ENCODE measurements around the gene MSANTD3.
"Not testable (repeated sequence)": the region's sequence is repeated elsewhere in the genome, so short reads cannot be mapped to it uniquely, and the experiment has no call there.

The MSANTD3 gene

DNA sequence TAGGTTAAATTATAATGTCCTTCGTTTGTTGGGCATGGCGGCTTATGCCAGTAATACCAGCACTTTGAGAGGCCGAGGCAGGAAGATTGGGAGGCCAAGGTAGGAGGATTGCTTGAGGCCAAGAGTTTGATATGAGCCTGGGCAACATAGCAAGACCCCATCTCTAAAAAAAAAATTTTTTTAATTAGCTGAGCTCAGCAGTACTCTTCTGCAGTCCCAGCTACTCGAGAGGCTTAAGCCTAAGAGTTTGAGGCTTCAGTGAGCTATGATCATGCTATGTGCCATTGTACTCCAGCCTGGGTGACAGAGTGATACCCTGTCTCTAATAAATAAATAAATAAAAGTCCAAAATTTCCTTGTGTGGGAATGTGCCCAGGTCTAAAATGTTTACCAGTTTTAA is 9.1 kb upstream of the MSANTD3 start:
- H3K4me3 ChIP-seq (ENCODE audit: low read length) = no peak overlapping the region
- no peak for TF ChIP-seq ZNF274 (IDR thresholded peaks at IDR 0.05; ENCODE audit: low read depth, low read length)

DNA sequence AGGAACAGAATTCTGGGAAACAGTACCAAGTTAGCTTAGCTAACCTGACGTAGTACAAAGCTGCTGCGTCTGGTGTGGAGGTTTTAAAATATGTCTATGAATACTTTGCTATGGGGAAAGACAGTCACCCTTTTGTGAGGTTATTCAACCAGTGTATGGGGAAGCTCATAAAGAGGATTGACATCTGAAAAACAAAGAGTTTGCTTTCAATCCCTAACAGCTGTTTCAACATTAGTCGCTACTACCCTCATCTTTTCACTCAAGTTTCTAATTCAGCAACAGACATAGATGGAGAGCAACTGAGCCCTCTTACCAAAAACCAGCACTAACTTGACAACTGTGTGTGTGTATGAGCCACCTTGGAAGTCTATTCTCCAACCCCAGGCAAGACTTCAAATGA is 7.8 kb upstream of the MSANTD3 start:
- no peak for TF ChIP-seq ZNF274 (IDR thresholded peaks at IDR 0.05; ENCODE audit: low read depth, low read length)

DNA sequence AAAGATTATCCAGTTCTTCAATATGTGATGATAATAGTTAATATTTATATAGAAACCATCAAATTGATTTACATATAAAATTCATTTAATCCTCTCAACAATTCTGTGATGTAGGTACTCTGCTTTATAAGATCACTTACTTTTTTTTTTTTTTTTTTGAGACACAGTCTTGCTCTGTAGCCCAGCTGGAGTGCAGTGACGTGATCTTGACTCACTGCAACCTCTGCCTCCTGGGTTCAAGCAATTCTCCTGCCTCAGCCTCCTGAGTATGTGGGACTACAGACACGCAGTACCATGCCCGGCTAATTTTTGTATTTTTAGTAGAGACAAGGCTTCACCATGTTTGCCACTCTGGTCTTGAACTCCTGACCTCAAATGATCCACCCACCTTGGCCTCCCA is 5.8 kb upstream of the MSANTD3 start:
- not testable (repeated sequence) for H3K4me3 ChIP-seq (ENCODE audit: low read length)

More for the DNA sequence above, 7.8 kb upstream of the MSANTD3 start:
- no peak overlapping the region for H3K4me3 ChIP-seq (ENCODE audit: low read length)

DNA sequence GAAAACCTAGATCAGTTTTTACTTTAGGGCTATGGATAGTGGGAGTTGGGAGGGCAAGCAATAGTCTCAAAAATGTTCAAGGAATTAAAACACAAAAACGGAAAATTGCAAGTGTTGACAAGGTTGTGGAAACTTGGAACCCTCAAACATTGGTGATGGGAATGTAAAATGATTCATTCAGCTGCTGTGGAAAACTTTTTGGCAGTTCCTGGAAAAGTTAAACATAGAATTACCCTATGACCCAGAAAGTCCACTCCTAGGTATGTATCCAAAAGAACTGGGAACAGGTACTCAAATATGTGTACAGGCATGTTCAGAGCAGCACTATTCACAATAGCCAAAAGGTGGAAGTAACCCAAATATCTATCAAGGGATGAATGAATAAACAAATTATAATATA is 1.2 kb upstream of the MSANTD3 start:
- no peak for TF ChIP-seq ZNF274 (IDR thresholded peaks at IDR 0.05; ENCODE audit: low read depth, low read length)
- no peak overlapping the region for H3K4me3 ChIP-seq (ENCODE audit: low read length)

DNA sequence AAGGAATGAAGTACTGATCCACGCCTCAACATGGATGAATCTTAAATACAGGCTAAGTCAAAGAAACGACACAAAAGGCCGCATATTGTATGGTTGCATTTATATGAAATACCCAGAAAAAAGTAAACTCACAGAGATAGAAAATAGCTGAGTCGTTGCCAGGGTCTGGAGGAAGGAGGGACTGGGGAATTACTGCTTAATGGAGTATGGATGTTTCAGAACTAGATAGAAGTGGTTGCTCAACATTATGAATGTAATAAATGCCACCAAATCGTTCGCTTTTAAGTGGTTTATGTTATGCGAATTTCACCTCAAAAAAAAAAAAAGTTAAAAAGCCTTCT is 784 bp upstream of the MSANTD3 start:
- no peak for TF ChIP-seq ZNF274 (IDR thresholded peaks at IDR 0.05; ENCODE audit: low read depth, low read length)
- peak overlapping the region; percentile 66 for H3K4me3 ChIP-seq (ENCODE audit: low read length)

DNA sequence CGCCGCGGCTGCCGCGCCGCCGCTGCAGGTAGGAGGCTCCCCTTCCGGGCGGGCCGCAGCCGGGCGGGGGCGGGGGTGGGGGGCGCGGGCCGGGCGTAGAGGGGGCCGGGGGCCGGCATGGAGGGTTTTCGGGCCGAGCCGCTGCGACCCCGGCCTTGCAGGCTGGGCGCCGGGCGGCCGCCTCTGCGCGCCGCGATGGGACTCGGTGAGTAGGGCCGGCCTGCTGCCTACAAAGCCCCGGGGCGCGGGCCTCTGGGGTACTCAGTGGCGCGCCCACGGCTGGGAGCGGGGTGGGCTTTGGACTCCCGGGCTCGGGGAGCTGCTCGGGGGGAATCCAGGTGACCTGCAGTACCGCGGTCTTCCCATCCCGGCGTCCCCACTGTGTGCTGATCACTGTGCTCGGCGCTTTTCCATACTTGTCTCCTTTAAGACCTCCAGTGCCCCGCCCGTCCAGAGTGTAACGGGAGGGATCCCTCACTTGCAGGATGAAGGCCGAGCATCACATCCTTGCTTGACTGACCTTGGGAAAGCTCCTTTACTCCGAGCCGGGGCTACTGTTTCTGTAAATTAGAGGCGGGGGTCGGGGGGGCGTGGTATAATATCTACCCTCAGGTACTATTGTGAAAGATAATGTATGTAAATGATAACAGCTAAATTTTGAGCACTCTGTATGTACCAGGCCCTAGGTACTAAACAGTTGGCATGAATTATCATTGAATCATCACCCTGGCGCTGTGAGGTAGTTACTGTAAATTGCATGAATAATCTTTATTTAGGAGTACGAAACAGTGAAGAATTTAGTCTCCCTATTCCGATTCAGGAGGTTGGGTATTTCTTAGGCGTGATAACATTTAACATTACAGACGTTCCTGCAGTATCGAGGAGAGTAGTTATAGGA is 672 bp downstream of the MSANTD3 start:
- peak overlapping the region; percentile 76 for H3K4me3 ChIP-seq (ENCODE audit: low read length)
- TF ChIP-seq ZNF274 (IDR thresholded peaks at IDR 0.05; ENCODE audit: low read depth, low read length) = no peak

DNA sequence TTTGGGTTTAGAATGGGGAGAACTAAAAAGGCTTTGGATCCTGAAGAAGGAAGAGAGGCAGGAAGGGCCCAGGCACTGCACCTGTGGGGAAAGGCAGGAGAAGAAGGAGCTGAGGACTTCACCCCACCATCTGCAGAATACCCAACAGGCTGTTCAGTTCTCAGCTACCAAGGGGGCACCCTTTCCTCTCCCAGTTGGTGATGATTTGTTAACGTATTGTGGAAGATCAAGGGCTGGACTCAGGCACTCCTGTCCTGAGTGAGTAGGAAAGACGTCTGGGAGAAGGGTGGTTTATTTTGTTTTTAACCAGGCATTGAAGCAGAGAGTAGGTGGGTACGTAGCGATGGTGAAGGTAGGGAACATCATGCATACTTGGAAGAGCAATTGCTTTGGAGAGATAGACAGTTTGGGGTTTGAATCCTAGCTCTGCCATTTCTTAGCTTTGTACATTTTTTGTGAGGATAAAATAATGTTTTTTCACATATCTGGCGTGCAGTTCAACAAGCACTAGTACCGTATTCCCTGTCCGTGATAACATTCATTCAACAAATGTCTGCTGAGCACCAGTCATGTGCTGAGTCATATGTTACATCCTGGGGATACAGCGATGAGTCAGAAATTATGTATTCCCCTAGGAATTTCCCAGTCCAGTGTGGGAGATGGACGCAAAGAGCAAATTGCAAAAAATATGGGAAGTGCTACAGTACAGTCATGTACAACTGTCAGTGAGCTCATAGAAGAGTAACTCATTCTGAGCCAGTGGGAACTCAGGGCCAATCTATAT is 2.1 kb downstream of the MSANTD3 start:
- H3K4me3 ChIP-seq (ENCODE audit: low read length) = no peak overlapping the region
- TF ChIP-seq ZNF274 (IDR thresholded peaks at IDR 0.05; ENCODE audit: low read depth, low read length) = no peak

DNA sequence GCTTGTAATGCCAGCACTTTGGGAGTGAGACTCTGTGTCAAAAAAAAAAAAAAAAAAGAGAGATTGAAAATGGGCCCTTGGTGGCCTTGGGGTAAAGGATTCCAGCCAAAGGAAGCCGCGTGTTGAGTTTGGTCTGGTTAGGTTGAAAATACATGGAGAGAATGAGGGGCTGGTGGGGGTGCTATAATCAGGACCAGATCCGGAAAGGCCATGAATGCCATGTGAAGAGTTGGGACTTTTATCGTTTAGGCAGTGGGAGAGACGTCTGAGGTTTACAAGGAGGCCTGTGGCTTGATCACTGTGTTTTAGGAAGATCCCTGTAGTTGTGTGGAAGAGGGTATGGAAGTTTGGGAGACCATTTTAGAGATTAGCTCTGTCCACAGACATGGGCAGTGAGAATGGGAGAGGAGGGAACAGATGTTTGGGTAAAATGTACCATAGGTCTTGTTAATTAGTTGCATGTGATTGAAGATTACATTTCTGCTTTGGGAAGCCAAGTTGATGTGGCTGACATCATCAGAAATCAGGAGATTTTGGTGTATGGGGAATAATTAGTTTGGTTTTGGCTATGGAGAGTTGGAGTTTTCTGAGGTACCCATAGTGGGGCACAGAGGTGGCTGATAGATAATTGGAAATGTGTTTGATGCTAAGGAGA is 3.5 kb downstream of the MSANTD3 start:
- TF ChIP-seq ZNF274 (IDR thresholded peaks at IDR 0.05; ENCODE audit: low read depth, low read length) = no peak
- no peak overlapping the region for H3K4me3 ChIP-seq (ENCODE audit: low read length)

DNA sequence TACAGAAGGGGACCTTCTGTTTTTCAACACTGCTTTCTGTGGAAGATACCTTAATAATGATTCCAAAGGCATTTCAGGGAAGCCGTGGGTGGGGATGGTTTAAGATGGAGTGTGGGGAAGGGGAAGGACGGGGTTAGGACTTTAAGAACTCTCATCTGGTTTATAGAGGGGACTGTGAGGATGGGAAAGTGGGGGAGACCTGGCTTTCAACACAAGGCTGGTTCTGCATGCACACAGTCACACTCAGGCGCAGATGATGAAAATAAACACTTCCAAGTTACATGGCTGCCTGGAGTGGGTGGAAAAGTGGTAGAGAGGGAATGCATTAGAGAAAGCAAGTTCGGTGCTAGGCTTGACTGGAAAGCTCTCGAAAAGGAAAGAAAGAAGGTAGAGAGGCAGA is 4.9 kb downstream of the MSANTD3 start:
- H3K4me3 ChIP-seq (ENCODE audit: low read length) = no peak overlapping the region
- TF ChIP-seq ZNF274 (IDR thresholded peaks at IDR 0.05; ENCODE audit: low read depth, low read length) = no peak

DNA sequence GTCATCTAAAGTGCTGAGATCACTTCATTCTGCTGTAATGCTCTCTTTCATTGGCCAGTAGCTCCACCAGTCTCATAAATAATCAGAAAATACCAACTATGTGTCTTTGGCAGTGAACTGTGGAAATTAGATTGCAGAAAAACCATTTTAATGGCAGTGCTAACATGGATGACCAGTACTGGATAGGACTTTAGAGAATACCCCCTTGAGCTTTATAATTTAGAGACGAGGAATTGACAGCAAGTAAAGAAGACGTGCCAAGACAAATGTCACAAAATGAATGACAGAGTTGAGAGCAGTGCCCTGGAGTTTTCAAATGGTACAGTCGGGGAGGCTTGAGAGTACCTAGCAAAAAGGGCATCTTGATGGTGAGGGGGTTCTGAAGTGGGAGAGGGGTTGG is 5.8 kb downstream of the MSANTD3 start:
- H3K4me3 ChIP-seq (ENCODE audit: low read length) = no peak overlapping the region
- no peak for TF ChIP-seq ZNF274 (IDR thresholded peaks at IDR 0.05; ENCODE audit: low read depth, low read length)

DNA sequence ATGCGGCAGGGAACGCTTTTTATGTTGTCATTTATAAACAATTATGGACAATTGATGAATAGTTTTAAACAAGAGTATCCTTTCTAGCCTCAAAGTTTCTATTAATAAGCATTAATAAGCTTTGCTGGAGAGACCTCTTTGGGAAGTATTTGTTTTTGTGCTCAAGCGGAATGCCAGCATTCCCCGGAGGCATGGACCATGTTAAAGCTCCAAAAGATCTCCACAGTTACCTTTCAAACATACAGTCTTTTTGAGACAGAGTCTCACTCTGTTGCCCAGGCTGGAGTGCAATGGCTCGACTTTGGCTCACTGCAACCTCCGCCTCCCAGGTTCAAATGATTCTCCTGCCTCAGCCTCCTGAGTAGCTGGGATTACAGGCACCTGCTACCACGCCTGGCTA is 9.6 kb downstream of the MSANTD3 start:
- no peak for TF ChIP-seq ZNF274 (IDR thresholded peaks at IDR 0.05; ENCODE audit: low read depth, low read length)
- no peak overlapping the region for H3K4me3 ChIP-seq (ENCODE audit: low read length)

DNA sequence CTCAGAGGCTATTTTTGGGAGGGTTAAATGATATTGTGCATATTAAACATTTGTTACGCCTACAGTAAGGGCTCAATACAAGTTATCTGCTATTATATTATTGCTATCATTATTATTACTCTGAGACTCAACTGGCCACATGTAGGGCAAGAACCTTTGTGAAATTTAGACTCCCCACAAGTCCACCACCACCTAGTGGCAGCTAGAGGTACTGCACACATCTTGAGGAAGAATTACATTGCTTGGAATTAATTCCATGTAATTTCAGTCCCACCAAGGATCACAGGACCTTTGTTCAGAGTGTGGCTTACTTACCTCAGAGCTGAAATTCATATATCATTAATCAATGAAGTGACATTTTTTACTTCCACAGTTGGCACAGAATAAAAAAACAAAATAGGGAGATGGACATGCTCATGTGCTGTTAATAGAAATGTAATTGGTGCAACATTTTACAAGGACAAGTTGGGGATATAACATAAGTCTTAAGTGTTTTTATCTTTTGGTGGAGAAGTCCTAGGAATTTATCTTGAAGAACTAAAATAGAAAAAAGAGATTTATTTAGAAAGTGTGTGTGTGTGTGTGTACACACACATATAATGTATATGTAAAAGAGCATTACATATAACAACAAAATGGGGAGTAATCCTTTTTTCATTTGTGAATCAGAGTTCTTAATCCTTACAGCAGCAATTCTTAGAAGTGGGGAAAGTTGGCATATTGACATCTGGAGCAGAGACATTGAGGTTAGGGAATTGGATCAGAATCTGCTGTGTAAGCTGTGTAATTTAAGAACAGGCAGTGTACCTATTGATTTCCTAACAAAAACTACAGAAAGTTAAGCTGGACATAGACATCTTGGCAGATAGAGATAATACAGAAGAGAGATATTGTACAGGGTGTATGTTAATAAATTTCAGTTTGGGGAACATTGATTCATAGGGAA is 11.2 kb downstream of the MSANTD3 start:
- no peak for TF ChIP-seq ZNF274 (IDR thresholded peaks at IDR 0.05; ENCODE audit: low read depth, low read length)

DNA sequence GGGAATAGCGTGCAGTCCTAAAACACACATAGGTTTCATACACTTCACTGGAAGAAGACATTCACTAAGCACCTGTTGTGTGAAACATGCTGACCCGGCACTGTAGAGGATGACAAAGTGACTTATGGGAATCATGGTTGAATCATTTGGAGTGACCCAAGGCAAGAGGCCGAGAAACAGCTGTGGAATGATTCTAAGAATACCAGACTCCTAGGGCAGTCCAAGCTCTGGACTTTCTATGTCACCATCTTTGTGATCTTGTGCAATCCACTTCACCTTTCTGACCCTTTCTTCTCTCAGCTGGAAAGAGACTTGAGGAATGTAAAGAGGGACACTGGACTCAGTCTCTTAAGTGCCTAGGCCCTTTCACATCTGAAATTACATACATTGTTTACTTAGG is 13.1 kb downstream of the MSANTD3 start:
- no peak overlapping the region for H3K4me3 ChIP-seq (ENCODE audit: low read length)
- no peak for TF ChIP-seq ZNF274 (IDR thresholded peaks at IDR 0.05; ENCODE audit: low read depth, low read length)

More for the DNA sequence above, 11.2 kb downstream of the MSANTD3 start:
- H3K4me3 ChIP-seq (ENCODE audit: low read length) = no peak overlapping the region

DNA sequence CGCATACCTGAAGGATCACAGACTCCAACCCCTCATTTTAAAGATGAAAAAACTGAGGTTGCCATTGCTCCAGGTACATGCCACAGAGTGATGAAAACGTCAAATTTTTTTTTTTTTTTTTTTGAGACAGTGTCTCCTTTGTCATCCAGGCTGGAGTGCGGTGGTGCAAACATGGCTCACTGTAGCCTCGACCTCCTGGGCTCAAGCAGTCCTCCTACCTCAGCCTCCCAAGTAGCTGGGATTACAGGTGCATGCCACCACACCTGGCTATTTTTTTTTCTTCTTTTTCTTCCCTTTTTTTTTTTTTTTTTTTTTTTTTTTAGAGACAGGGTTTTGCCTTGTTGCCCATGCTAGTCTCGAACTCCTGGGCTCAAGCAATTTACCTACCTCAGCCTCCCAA is 13.5 kb downstream of the MSANTD3 start:
- not testable (repeated sequence) for H3K4me3 ChIP-seq (ENCODE audit: low read length)

Measured in GM08714 (cell line).